ENCODE measurements around the gene ADD3.
"Not testable (repeated sequence)": the region's sequence is repeated elsewhere in the genome, so short reads cannot be mapped to it uniquely, and the experiment has no call there.

The ADD3 gene

GRCh38 chr10:110109511-110109910 lies 101.7 kb downstream of the ADD3 start:
- no peak for DNase-seq (ENCODE audit: low spot score)

- DNase-seq (ENCODE audit: low spot score) = no peak
Observed at GRCh38 chr10:110110338-110110737, 102.6 kb downstream of the ADD3 start.

- DNase-seq (ENCODE audit: low spot score) = no peak
Observed at GRCh38 chr10:110113670-110114337, 106.0 kb downstream of the ADD3 start.

GRCh38 chr10:110114668-110115067 lies 106.9 kb downstream of the ADD3 start:
- not testable (repeated sequence) for DNase-seq (ENCODE audit: low spot score)

- DNase-seq (ENCODE audit: low spot score) = no peak
Observed at GRCh38 chr10:110115784-110116520, 108.2 kb downstream of the ADD3 start.

- no peak for DNase-seq (ENCODE audit: low spot score)
Observed at GRCh38 chr10:110118891-110119621, 111.3 kb downstream of the ADD3 start.

GRCh38 chr10:110123594-110123993 lies 115.8 kb downstream of the ADD3 start:
- DNase-seq (ENCODE audit: low spot score) = no peak

GRCh38 chr10:110129490-110129889 lies 121.7 kb downstream of the ADD3 start:
- no peak for DNase-seq (ENCODE audit: low spot score)

- DNase-seq (ENCODE audit: low spot score) = no peak
Observed at GRCh38 chr10:110134917-110135316, 127.1 kb downstream of the ADD3 start.

GRCh38 chr10:110135836-110136235 lies 128.1 kb downstream of the ADD3 start:
- not testable (repeated sequence) for DNase-seq (ENCODE audit: low spot score)

GRCh38 chr10:110137142-110137545 lies 129.4 kb downstream of the ADD3 start:
- peak; percentile 59 for DNase-seq (ENCODE audit: low spot score)

GRCh38 chr10:110138197-110138812 lies 130.5 kb downstream of the ADD3 start:
- peak; percentile 59 for DNase-seq (ENCODE audit: low spot score)

- DNase-seq (ENCODE audit: low spot score) = no peak
Observed at GRCh38 chr10:110141185-110141584, 133.4 kb downstream of the ADD3 start.

GRCh38 chr10:110141871-110142635 lies 134.3 kb downstream of the ADD3 start:
- DNase-seq (ENCODE audit: low spot score) = no peak

GRCh38 chr10:110142965-110143364 lies 135.2 kb downstream of the ADD3 start:
- DNase-seq (ENCODE audit: low spot score) = no peak

- DNase-seq (ENCODE audit: low spot score) = no peak
Observed at GRCh38 chr10:110144507-110144906, 136.7 kb downstream of the ADD3 start.

- no peak for DNase-seq (ENCODE audit: low spot score)
Observed at GRCh38 chr10:110147961-110148360, 140.2 kb downstream of the ADD3 start.

- no peak for DNase-seq (ENCODE audit: low spot score)
Observed at GRCh38 chr10:110149259-110149658, 141.5 kb downstream of the ADD3 start.

GRCh38 chr10:110150046-110150445 lies 142.3 kb downstream of the ADD3 start:
- no peak for DNase-seq (ENCODE audit: low spot score)

GRCh38 chr10:110150981-110151380 lies 143.2 kb downstream of the ADD3 start:
- DNase-seq (ENCODE audit: low spot score) = no peak

GRCh38 chr10:110151467-110151866 lies 143.7 kb downstream of the ADD3 start:
- no peak for DNase-seq (ENCODE audit: low spot score)

GRCh38 chr10:110151971-110152370 lies 144.2 kb downstream of the ADD3 start:
- no peak for DNase-seq (ENCODE audit: low spot score)
